GM12878 (cell line): ENCODE data around the gene GPR173.

ENCODE experiments used
- EP300 ChIP-seq, 2 experiments: fragments of 150-350 bp in 1 of 2; IDR thresholded peaks; 2 replicates each; pipeline ENCODE4 v1.6.1; 2011 to 2012; ENCODE audit warnings: low read depth in 2 of 2, low read length in 2 of 2, borderline replicate concordance in 1 of 2, improper control_type of control experiment in 1 of 2, inconsistent platforms in 1 of 2; ENCODE audit not compliant: control insufficient read depth in 1 of 2
- PRDM15 ChIP-seq: fragments of 450-650 bp; formaldehyde crosslinking; IDR thresholded peaks from 2 replicates; pipeline ENCODE4 v1.4.0; 2020; ENCODE audit warnings: mild to moderate bottlenecking, moderate library complexity
- RELA ChIP-seq: fragments of 450-650 bp; IDR thresholded peaks from 2 replicates; pipeline ENCODE4 v1.8.0; 2014; ENCODE audit warnings: borderline replicate concordance; ENCODE audit not compliant: partially characterized antibody
- TF ChIP-seq, protein P1 (sequence below): IDR thresholded peaks from 2 replicates; pipeline ENCODE4 v1.6.1; 2012; ENCODE audit warnings: low read depth, low read length, improper control_type of control experiment

GRCh38 chrX:53004038-53004437, 44.6 kb upstream of the GPR173 start:
- TF ChIP-seq PRDM15 (CRISPR knock-in tag) (no peak), RELA (no peak), EP300 (IDR thresholded peaks at IDR 0.05; ENCODE audit: borderline replicate concordance in 1 of 2, control insufficient read depth in 1 of 2, low read depth in 2 of 2, low read length in 2 of 2) (no peak)
- TF ChIP-seq, protein P1, sequence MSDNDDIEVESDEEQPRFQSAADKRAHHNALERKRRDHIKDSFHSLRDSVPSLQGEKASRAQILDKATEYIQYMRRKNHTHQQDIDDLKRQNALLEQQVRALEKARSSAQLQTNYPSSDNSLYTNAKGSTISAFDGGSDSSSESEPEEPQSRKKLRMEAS = no peak
